GM18909 (cell line): ENCODE data around the gene CDH16.
"Not testable (repeated sequence)": the region's sequence is repeated elsewhere in the genome, so short reads cannot be mapped to it uniquely, and the experiment has no call there.

Source experiments
- ATAC-seq: cut with Tn5 transposase; IDR thresholded peaks from one replicate; pipeline ENCODE4 v1.9.1; 2021; ENCODE audit warnings: mild to moderate bottlenecking; ENCODE audit not compliant: unreplicated experiment, poor library complexity

CDH16 gene

GRCh38 chr16:66918803-66919568, at the start of gene CDH16:
Gene CDH16 (minus strand): TSS chr16:66918885. CDS start chr16:66918065, 820 bp downstream.
- ATAC-seq, result no peak

- no peak for ATAC-seq
Observed at GRCh38 chr16:66964049-66964448, 45.4 kb upstream of the CDH16 start.

- no peak for ATAC-seq
Observed at GRCh38 chr16:66961914-66962313, 43.2 kb upstream of the CDH16 start.

GRCh38 chr16:66961065-66961744, 42.5 kb upstream of the CDH16 start, which contains the start of gene CES3:
Gene CES3 (plus strand): TSS chr16:66961266. CDS start chr16:66961308, 42 bp downstream.
- ATAC-seq, result peak; percentile 72

GRCh38 chr16:66960270-66960669, 41.6 kb upstream of the CDH16 start:
- ATAC-seq, result no peak

GRCh38 chr16:66959704-66960161, 41.0 kb upstream of the CDH16 start:
- ATAC-seq, result no peak

GRCh38 chr16:66958857-66959703, 40.4 kb upstream of the CDH16 start:
- ATAC-seq, result no peak

- ATAC-seq, result not testable (repeated sequence)
Observed at GRCh38 chr16:66956154-66956457, 37.4 kb upstream of the CDH16 start.

GRCh38 chr16:66955363-66956153, 36.9 kb upstream of the CDH16 start:
- ATAC-seq, result not testable (repeated sequence)

- ATAC-seq, result peak; percentile 50
Observed at GRCh38 chr16:66954097-66954659, 35.5 kb upstream of the CDH16 start.

- ATAC-seq, result no peak
Observed at GRCh38 chr16:66953462-66954096, 34.9 kb upstream of the CDH16 start.

- no peak for ATAC-seq
Observed at GRCh38 chr16:66952430-66953110, 33.9 kb upstream of the CDH16 start.

GRCh38 chr16:66950971-66951790, 32.5 kb upstream of the CDH16 start:
- ATAC-seq, result no peak

GRCh38 chr16:66950437-66950836, 31.8 kb upstream of the CDH16 start:
- no peak for ATAC-seq

- no peak for ATAC-seq
Observed at GRCh38 chr16:66949472-66949871, 30.8 kb upstream of the CDH16 start.

- ATAC-seq, result no peak
Observed at GRCh38 chr16:66948837-66949225, 30.1 kb upstream of the CDH16 start.

GRCh38 chr16:66948134-66948836, 29.6 kb upstream of the CDH16 start:
- ATAC-seq, result no peak
